Measurements from ENCODE around the gene RAC3.

DNA sequence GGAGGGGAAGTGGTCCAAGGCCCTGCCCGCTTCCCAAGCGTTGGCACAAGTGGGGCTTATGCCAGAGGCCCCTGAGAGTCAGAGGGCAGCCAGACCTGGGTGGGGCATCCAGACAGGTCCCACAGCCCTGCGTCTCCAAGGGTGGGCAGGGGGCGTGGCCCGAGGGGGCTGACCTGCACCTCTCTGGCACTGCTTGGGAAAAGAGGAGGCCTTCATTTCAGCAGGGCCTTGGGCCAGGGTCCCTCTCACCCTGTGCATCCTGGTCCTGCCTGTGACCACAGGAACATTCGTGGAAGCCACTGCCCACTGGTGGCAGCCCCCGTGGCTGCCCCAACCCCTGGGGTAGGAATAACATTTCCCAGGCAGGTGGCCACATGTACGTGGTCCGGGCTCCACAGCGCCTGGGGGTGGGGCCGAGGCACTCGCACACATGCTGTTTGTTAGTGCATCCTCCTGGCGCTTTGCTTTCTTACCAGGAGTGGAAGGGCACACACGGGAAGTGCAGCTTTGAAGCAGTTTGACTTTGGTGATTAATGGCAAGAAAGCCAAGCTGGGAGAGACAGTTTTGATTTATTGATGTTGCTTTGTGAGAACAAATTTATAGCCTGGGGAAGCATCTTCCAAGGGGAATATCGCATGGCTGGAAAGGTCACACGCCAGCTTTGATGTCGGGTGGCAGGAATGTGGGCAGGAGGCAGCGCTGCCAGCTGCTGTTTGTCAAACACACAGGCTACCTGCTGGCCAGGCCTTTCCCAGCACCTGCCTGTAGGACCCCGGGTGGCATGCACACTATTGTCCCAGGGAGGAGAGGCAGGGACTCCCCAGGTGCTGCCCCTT lies 13.1 kb upstream of the RAC3 start:
- TF ChIP-seq EZH2 (IDR thresholded peaks at IDR 0.05; ENCODE audit: borderline replicate concordance, low read depth, low read length, severe bottlenecking) = no peak
- TF ChIP-seq, protein P1, sequence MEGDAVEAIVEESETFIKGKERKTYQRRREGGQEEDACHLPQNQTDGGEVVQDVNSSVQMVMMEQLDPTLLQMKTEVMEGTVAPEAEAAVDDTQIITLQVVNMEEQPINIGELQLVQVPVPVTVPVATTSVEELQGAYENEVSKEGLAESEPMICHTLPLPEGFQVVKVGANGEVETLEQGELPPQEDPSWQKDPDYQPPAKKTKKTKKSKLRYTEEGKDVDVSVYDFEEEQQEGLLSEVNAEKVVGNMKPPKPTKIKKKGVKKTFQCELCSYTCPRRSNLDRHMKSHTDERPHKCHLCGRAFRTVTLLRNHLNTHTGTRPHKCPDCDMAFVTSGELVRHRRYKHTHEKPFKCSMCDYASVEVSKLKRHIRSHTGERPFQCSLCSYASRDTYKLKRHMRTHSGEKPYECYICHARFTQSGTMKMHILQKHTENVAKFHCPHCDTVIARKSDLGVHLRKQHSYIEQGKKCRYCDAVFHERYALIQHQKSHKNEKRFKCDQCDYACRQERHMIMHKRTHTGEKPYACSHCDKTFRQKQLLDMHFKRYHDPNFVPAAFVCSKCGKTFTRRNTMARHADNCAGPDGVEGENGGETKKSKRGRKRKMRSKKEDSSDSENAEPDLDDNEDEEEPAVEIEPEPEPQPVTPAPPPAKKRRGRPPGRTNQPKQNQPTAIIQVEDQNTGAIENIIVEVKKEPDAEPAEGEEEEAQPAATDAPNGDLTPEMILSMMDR (IDR thresholded peaks at IDR 0.05; ENCODE audit: borderline replicate concordance, extremely low read depth, low read length, poor library complexity, severe bottlenecking) = no peak

All from DND-41 (cell line).